GM19238 (cell line): ENCODE data around the gene GABBR1.

Experiments used
- DNase-seq: peaks from one replicate; pipeline ENCODE4 v3.0.0; 2011; ENCODE audit warnings: low spot score; ENCODE audit not compliant: insufficient read length

Gene GABBR1

DNA sequence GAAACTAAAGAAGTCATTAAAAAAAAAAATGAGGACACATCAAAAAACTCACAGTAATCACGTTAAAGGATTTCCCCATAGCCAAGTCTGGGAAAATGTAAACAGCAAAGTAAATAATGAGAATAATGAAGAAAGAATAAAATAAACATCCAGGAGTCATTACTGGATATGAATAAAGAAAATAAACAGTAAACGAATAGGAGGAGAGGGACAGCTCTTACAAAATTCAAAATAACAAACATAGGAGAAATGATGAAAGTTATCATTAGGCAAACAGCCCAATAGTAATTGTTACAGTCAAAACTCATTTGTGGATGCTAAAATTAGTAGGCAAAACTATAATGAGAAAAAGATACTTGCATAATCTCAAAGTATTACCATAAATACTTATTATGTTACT lies 65.4 kb downstream of the GABBR1 start:
- no peak for DNase-seq

DNA sequence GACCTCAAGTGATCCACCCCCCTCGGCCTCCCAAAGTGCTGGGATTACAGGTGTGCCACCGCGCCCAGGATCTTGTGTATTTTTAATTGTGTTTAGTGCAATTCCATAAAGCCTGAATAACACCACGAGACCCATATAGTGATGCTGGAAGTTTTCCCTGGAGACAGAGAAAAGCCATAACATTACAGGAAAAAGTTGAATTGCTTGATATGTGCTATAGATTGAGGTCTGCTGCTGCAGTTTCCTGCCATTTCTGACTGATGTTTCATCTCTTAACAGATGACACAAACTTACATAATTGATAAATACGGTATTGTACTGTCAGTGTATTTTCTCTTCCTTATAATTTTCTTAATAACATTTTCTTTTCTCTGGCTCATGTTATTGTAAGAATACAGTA lies 66.1 kb downstream of the GABBR1 start:
- DNase-seq: no peak

DNA sequence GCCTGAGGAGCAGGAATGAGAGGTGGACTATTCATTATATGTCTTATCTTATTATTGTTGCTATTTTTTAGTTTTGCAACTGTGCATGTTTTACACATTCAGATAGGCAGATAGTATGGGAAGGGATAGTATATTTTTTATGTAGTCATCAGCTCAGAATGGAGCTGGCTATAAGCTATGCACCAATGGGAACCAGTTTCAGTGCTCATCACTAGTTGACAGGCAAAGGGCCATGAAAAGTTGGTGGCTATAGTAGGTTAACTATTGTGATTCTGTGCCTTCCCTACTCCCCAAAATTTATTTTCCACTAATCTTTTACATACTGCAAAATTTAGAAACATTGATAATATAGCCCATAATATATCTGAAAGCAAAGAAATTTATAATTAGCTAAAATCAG lies 68.1 kb downstream of the GABBR1 start:
- no peak for DNase-seq

DNA sequence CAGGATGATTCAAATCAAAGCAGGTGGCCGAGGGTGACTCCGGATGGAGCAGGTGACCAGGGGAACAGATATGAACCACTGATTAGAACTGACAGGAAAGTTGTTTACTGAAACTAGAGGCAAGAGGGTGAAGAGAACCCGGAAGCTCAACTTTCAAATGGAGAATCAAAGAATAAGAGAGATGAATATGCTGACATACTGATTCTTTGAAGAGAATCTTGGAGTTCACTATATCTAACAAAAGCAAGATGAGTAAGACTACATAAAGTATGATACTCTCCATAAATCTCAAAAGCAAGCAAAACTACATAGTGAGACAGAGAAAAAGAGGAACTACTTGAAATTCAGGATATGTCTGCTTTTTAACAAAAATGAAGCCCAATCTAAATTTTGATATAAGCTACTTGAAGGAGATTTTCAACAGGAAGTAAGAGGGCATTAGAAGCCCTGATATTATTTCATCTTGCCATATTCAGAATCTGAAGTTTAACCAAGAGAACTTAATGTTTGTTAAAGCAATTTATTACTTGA lies 69.5 kb downstream of the GABBR1 start:
- no peak for DNase-seq

DNA sequence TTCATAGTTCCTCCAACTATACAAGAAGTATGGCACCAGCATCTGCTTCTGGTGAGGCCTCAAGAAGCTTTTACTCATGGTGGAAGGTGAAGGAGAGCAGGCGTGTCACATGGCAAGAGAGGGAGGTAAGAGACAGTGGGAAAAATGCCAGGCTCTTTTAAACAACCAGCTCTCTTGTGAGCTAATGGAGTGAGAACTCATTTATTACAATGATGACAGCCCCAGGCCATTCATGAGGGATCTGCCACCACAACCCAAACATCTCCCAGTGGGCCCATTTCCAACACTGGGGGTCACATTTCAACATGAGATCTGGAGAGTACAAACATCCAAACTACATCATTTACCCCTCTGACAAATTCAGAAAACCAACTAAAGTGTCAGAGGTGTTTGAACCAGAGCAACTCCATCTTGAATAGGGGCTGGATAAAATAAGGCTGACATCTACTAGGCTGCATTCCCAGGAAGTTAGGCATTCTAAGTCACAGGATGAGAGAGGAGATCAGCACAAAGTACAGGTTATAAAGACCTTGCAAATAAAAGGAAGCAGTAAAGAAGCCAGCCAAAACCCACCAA lies 71.3 kb downstream of the GABBR1 start:
- no peak for DNase-seq

DNA sequence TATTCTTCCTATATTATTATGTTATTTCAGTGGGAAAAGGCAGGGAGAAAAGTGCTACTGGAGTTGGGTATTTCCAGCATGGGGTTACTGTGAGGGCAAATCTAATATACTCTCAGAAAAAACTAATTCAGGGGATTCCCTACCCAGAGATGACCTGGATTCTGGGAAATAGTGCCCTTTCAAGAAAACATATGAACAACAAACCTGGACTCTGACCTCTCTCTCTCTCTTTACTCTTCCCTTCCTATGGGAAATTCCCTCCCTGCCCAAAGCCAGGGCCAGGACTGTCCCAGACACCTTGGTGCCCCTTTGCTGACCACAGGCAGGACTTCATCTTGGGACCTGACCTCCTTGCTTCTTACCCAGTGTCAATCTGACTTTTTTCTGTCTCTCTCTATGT lies 71.9 kb downstream of the GABBR1 start:
- no peak for DNase-seq

DNA sequence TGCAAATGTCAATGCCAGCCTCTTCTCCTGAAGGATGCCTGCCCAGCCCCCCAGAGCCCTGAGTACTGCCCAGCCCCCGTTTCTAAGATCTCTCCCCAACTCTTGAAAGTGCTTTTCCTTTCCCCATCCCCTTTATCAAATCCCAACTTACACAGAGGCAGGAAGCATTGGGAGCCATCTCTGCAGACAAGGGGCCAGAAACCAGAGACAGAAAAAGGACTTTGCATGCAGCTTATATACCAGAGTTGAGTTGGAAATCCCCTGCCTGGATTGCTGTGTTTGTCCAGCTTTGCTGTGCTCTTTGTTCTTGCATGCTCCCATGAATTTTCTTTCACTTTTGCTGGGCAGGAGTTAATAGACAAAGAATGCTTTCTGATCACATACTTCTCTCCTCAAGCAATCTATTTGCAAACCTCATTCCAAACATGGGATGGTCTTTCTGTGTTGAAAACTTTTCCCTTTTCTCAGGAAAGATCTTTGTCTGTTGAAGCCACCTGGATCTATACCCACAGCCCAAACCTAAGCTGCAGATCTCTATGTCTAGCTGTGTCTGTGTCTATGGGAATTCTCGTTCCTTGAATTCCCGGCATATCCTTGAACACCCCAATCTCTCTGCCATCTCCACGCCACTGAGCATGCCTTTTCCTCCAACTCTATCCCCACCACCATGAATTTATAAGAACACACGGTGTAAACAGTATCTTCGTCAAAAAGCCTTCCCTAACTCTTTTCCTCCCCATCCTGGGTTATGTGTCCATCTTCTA lies 73.3 kb downstream of the GABBR1 start, which contains the start of gene UBD:
TSS of gene UBD (minus strand) at position 209 of the 764 bp plus-strand sequence. CDS start at position 178, 31 bp downstream.
- DNase-seq: no peak

DNA sequence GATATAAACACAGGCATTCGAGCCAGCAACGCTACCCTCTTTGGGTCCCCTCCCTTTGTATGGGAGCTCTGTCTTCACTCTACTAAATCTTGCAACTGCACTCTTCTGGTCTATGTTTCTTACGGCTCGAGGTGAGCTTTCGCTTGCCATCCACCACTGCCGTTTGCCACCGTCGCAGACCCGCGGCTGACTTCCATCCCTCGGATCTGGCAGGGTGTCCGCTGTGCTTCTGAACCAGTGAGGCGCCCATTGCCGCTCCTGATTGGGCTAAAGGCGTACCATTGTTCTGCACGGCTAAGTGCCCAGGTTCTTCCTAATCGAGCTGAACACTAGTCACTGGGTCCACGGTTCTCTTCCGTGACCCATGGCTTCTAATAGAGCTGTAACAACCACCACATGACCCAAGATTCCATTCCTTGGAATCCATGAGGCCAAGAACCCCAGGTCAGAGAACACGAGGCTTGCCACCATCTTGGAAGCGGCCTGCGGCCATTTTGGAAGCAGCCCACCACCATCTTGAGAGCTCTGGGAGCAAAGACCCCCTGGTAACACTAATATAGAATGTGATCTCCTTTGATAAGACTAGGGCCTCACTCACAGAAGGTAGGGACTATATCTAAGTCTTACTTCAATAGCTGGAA lies 74.4 kb downstream of the GABBR1 start:
- no peak for DNase-seq

DNA sequence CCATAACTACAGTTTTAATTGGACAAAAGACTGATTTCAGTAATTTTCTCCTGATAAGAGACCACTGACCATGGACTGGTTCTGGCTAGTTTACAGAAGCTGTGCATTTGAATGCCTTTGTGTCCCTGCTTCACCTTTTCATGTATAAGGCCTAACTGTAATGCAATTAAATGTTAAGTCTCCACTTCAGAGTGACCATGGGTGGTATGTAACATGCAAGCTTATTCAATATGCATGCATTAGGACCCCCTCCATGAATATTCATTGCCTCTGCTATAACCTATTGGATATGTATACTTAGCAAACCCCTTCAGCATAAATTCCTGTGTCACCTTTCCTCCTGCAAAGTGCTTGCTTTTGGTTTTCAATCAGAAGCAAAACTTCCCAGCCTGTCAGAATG lies 75.7 kb downstream of the GABBR1 start:
- no peak for DNase-seq

DNA sequence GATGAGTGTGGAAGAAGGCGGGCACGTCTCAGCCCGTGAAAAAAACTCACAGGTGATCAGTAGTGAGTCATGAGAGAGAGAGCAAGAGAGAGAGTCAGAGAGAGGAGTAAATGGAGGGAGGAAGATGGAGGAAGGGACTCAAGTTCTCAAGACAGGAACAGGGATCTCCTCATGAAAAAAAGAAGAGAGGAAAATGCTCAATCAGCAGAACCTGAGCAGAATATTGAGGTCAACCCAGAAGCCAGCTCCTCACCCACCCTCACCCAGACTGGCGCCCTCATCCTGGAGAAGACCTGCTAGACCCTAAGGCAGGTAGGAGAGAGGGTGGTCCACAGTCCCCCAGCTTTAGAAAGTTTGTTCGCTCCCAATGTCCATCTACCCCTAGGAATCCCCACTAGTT lies 78.2 kb downstream of the GABBR1 start:
- DNase-seq: no peak

DNA sequence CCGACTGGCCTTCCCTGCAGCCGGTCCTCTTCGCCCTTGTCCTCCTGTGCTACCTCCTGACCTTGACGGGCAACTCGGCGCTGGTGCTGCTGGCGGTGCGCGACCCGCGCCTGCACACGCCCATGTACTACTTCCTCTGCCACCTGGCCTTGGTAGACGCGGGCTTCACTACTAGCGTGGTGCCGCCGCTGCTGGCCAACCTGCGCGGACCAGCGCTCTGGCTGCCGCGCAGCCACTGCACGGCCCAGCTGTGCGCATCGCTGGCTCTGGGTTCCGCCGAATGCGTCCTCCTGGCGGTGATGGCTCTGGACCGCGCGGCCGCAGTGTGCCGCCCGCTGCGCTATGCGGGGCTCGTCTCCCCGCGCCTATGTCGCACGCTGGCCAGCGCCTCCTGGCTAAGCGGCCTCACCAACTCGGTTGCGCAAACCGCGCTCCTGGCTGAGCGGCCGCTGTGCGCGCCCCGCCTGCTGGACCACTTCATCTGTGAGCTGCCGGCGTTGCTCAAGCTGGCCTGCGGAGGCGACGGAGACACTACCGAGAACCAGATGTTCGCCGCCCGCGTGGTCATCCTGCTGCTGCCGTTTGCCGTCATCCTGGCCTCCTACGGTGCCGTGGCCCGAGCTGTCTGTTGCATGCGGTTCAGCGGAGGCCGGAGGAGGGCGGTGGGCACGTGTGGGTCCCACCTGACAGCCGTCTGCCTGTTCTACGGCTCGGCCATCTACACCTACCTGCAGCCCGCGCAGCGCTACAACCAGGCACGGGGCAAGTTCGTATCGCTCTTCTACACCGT lies 79.5 kb downstream of the GABBR1 start:
- DNase-seq: no peak

DNA sequence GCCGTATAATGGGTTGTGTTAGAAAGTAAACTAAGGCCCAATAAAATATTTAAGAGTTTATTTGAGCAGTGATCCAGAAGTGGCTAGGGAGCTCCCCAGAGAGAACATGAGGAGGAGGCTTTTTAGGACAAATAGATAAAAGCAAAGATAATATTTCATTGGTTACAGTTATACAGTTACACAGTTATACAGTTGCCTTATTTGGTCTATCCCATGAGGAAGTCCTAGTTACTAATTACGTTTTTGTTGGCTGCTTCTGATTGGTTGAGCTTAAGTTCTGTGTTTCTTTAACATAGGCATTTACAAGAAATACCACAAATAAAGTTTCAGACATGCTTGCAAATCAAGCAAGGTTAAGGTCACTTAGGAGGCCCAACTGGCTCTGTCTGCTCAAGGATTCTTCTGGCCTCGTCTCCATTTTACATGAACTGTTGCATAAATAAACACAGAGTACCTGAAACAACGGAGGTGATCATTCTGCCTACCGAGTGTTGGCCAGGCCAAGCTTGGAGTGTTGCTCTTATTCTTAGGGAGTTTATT lies 80.4 kb downstream of the GABBR1 start:
- no peak for DNase-seq

DNA sequence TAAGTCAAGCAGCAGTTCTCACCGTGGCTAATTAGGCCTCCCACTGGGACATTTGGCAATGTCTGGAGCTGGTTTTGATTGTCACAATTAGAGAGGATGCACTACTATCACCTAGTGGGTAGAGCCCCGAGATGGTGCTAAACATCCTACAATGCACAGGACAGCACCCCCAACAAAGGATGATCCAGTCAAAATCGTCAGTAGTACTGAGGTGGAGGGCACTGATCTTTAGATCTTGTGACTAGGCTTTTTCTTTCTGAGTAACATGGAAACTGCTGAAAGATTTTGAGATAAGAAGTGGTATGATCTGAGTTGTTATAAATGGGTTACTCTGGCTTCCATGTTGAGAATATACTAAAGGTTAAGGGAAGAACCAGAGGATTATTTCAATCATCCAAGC lies 85.4 kb downstream of the GABBR1 start:
- DNase-seq: no peak

DNA sequence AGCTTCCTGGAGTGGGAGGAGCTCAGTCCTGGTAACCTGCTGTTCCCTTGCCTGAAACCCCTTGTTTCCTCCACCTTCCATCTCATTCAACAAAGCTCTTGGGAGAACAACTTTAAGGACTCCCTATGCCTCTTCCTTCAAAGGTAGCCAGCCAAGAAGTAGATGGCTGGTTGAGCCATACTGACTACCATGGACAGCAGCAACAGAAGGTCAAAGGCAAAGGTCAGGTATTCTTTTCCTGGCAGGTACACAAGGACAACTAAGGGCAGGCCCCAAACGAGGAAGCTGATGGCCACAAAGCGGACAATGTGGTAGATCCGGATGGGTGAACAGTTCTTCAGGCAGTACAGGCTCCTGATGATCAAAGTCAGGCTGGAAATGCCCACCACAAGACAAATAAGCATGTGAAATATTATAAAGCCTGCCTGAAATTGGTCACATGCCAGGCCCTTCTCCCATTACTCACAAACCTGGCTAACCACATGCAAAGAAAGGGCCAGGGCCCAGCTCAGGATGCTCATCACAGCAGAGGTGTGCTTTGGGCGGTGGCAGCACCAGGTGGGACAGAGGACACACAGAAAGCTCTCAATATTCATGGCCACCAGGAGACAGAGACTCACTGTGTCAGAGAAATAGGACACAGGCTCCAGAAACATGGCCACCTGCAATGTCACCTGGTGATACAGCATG lies 95.1 kb downstream of the GABBR1 start:
- DNase-seq: no peak

DNA sequence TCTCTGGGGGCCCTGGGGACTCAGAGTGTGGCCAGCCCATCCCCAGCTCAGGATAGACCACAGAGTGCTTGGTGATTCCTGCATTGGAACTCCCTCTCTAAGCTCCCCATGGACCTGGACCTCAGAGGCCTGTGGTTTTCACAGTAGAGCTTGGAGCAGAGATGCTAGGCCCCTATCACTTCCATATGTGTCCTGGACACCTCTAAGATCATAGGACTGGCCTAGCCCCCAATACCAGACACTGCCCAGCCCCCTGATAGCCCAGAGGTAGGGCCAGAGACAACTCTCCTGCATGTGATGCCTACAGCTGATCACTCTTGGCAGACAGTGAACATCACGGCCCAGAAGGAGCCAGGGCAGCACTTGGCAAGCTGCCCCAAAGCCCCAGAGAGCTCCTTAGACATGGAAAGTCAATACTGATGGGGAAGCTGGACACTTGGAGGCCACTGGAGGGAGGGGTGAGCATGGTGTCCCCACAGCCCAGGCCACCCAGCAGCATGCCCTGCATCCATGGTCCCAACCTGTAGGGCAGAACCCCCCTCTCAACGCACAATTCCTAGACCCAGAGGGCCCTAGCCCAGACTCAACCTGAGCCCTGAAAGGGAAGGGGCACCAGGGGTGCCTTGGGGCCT lies 100.5 kb downstream of the GABBR1 start:
- no peak for DNase-seq

DNA sequence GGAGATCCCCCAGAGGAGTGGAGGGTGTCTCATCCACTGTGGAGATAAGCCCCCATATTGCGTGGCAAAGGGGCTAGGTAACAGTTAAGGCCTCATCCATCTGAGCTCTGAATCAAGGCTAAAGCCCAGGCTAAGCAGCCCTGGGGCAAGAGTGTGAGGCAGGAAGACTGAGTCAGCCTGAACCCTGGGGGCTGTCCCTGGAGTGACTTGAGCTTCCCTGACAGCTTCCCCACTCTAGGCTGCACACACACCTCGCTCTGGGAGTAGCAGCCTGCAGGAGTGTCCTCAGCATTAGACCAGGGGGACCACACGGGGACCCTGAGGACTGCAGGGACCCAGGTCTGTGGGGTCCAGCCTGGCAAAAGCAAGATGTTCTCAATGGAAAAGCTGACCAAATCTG lies 101.3 kb downstream of the GABBR1 start:
- DNase-seq: no peak

DNA sequence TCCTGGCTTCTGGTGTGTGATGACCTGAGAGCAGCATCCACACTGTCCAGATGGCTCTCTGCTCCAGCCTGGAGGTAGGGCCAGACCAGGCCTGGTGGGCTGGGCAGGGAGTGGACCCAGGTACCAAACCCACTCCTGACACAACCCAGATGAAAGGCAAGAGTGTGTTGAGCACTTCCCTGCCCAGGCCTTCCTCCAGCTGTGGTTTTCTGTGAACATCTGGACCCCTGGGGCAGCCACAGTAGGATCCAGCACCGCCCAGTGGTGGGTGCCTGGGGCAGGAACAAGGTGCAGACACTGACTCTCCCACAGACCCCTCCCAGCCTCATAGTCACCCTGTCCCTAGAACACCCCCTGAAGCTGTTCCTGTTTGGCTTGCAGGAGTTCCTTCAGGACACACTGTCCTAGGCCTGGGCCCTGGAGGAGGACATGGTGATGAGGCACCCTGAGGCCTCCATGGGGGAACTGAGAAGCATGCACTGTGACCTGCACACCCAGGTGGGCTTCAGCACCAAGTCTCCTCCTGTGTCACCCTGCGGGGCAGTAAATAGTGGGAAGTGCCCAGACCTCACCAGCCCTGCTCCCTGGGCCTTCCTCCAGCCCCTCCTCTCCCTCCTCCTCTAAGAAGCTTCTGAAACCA lies 102.2 kb downstream of the GABBR1 start:
- no peak for DNase-seq

DNA sequence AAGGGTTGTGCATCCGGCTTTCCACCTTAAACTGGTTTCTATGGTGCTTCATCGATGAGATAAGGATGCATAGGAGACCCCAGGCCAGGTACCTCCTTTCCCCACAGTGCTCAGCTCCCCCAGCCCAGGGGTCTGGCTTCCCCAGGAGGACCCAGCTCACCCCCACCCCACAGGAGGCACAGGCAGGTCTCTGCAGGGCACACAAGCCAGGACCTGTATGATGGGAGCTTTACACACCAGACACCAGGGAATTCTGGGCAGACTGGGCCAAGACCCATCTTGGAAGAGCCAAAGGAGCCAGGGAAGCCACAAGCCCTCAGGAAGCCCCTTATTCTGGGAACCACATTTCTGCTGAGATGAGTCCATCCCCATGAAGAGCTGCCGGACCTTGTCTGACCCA lies 103.0 kb downstream of the GABBR1 start:
- no peak for DNase-seq

DNA sequence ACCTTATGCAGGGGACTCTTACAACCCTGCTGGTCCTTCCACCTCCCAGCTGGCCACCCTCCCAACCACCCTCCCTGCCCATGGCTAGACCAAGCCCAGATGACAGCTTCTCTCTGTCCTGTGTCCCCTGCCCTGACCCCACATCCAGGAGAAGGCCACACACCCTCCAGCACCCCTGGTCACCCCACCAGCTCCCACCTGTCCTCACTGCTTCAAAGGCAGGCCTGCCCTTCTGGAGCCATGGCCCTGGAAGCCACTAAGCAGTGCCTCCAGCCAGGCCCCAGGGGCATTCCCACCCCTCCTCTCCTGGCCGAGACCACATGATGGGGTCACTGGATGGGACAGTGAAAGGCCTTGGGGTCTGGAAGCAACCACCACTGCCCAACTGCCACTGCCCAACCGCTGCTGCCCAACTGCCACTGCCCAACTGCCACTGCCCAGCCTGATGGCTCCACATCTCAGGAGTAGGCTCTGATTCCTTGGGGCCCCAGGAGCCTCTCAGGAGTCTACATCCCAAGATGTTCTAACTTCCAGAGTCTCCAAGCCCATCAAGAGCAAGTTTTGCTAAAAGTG lies 103.9 kb downstream of the GABBR1 start:
- DNase-seq: no peak
